ENCODE results near the gene EGLN2.
"Not testable (repeated sequence)": the region's sequence is repeated elsewhere in the genome, so short reads cannot be mapped to it uniquely, and the experiment has no call there.

The EGLN2 gene

DNA sequence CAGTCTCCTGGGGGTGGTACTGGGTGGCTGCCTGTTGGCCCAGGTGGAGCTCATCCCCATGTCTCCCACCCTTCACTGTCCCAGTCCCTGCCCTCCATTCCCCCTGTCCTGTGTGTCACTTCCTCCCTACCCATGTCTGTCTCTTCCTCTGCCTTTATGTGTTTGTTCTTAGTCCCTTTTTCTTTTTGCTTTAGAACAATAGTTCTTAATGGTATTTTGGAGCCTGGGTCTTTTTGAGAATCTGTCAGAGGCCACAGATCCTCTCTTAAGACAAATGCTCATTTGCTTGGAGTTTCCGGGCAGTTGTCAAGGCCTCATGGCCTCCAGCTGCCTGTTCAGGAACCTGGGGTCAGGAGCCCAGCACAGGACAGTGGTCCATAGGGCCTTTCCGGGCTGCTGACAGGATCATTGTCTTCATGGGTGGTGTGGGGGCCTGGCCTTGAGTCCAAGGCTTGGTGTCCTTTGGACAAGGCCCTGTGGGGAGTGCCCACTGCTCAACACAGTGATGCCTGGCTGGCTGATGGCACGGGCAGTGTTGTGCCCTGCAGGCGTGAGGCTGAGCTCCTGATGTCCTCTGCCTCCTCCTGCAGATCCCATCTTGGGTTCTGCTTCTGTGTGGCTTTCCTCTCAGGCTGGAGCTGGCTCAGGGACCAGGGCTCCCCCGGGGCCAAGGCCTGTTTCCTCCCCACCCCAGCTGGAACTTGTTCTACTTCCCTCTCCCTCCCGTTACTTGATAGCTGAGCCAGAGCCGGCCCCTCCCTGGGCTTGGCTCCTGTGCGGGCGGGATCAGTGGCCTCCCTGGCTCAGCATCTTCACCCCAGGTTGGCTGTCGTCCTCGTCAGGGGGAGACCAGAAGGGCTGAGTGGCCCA, 3.5 kb downstream of the EGLN2 start:
- DNase-seq = no peak

DNA sequence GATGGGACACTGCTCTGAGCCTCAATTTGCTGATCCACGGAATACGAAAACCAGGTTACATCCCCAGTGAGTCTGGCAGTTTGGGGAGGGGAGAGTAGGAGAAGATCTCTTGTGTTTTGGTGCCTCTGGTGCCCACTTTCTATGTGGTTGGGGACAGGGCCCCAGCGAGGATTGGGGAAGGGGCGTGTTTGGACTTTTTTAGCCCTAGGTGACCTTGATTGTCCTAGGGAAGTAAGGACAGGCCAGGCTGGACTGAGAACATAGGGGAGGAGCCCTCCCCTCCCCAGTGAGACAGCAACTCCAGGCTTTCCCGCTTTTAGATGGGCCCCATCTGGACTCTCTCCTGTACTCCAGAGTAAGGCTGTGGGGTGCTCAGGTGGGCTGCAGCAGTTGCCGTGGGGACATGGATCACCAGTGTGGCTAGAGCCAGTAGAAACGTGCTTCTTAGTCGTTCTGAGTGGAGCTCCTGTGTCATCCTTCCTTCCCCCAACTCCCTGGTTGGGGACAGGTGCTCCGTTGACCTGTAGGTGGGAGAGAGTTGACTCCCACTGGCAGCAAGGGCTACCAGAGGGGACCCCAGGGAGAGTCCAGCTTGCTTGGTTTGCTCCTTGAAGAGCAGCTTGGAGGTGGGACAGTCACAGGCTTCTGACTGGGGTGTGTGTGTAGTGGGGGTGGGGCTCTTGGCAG, 4.3 kb downstream of the EGLN2 start:
- no peak for DNase-seq

DNA sequence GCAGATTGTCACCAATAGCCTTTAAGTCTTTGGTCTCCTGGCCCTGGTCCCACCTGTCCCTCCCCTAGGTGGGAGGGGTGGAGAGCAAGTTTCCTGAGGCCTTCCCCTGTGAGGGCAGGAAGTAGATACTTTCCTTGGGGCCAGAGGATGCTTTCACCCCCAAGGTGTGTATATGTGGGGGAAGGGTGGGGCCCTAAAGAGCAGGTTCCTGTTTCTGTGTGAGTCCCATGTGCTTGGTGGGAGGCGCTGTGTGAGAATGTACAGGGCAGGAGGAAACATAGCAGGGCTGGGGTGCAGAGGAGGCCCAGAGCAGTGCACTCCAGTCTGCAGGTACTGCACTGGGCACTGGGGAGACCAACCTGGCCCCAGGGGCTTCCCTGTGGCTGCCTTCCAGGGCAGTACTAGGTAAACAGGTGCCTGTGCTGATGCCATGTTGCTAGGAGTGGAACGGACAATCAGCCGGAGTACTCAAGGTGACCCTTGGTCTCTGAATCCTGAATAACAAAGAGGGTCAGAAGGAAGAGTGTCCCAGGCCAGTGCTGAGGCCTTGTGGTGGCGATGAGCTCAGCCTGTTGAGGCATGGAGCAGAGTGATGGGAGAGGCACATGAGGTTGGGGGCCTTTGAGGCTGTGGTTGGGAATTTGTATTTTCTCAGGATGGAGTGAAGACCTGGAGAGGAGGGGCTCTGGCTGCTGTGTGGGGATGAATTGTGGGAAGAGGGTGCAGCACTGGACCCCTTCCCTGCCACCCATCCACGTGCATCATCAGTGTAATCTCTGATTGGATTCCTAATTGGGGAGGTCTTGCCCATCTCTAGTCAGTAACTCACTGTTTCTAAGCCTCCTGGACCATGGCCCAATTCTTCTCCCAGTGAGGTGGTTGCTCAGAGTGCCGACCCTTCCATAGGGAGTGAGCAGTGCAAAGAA, 5.1 kb downstream of the EGLN2 start:
- DNase-seq = no peak

DNA sequence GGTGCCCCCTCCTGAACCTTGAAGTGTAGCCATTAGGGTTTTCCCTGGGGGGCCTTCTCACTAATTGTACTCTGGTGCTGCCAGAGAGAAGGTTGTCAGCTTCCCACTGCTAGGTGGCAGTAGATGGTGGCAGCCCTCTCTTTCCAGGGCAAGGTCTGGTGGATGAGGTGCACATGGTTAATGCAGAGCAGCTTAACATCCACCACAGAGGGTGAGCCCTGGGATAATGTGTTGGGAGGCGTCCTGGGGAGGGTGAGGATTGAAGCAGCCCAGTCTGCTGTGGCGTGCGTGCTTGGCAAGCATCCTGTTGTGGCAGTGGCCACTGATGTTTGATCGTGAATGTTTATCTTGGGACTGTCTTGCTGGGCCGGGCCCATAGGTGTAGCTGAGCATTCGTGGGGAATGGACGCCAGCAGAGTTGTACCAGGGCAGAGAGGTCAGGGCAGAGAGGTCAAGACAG, 5.8 kb downstream of the EGLN2 start:
- no peak for DNase-seq

DNA sequence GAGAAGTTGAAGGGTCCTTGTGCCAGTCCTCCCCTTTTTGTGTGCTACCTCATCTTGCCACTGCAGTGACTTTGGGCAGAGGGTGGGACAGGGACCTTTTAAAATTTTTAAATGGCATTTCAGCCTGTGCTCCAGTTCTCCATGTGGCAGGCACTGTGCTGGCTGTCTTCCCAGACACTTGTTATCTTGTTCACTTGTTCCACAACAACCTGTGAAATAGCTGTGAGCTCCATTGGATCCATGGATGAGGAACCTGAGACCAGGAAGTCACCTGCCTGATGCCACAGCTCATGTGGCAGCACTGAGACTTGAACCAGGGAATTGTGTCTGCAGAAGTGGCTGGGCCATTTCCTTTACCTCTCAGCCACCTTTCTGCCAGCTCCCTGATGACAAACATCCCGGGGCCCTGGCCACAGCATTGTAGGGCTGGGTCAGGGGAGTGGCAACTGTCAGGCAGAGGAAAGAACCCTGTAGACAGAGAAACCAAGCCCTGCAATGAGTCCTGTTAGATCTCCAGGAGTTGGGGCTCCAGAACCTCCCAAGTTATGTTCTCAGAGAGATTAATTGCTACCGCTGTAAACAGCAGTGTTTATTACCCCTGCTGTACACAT, 6.4 kb downstream of the EGLN2 start:
- no peak for DNase-seq

DNA sequence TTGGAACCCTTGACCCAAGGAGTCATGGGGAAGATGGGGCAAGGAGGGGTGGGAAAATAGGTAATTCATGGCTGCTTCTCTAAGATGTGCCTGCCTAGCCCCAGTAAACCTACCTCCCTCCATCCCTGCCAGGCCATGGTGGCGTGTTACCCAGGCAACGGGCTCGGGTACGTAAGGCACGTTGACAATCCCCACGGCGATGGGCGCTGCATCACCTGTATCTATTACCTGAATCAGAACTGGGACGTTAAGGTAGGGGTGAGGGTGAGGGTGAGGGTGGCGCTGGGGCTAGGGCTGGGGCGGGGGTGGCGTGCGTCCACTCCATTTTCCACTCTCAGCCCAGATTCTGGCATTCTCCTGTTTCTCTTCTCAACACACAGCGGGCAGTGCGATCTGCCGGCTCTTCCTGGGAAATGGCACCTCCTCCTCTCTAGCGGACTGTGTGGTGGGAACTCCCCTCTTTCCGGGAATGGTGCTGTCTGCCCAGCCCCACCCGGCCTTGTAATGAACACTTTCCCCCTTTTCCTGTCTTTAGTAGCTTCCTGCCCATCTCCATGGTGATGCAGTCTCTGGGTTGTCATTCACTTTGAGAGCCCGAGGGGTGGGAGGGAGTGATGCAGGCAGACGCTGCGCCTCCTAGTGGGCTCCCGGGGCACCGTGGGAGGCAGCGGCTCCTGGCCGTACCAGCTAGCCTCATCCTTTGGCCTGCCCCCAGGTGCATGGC, 7.6 kb downstream of the EGLN2 start:
- DNase-seq = no peak

DNA sequence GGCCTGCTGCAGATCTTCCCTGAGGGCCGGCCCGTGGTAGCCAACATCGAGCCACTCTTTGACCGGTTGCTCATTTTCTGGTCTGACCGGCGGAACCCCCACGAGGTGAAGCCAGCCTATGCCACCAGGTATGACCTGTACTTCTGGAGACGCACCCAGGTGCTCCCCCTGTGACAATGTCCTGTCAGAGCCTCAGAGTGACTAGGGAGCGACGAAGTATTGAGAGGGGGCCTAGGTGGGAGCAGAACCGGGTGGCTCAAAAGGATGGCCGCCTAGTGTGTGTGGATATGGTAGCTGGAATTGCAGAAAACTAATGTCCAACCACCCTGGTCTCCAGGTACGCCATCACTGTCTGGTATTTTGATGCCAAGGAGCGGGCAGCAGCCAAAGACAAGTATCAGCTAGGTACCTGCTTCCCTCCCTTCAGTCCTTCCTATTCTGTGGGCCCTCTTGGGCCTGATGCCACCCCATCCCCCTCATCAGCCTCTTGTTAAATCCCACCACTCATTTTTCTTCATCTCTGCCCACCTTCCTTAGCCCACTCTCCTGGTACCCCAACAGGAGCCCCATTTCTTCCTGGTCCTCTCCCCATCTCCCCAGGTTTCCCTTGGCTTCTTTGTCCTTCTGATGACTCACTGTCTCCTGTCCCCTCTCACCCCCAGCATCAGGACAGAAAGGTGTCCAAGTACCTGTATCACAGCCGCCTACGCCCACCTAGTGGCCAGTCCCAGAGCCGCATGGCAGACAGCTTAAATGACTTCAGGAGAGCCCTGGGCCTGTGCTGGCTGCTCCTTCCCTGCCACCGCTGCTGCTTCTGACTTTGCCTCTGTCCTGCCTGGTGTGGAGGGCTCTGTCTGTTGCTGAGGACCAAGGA, 8.4 kb downstream of the EGLN2 start:
- DNase-seq = no peak

DNA sequence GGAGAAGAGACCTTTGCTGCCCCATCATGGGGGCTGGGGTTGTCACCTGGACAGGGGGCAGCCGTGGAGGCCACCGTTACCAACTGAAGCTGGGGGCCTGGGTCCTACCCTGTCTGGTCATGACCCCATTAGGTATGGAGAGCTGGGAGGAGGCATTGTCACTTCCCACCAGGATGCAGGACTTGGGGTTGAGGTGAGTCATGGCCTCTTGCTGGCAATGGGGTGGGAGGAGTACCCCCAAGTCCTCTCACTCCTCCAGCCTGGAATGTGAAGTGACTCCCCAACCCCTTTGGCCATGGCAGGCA, 9.0 kb downstream of the EGLN2 start:
- DNase-seq = no peak

DNA sequence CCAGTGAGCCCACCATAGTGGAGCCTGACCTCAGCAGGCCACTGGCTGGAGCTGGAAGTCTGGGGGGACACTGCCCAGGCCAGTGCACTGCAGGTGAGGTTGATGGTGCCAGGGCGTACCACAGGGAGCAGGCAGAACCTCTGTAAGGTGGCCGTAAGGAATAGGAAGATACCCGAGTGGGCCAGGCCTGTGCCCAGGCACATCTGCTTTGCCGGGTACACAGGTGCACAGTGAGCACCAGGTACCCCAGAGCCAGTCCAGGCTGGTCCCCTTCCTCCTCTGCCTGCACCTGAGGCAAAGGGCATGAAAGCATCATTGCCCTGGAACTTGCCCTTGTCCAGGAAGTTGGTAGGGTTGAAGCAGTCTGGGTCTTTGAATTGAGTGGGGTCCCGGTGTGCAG, 9.5 kb downstream of the EGLN2 start:
- no peak for DNase-seq

DNA sequence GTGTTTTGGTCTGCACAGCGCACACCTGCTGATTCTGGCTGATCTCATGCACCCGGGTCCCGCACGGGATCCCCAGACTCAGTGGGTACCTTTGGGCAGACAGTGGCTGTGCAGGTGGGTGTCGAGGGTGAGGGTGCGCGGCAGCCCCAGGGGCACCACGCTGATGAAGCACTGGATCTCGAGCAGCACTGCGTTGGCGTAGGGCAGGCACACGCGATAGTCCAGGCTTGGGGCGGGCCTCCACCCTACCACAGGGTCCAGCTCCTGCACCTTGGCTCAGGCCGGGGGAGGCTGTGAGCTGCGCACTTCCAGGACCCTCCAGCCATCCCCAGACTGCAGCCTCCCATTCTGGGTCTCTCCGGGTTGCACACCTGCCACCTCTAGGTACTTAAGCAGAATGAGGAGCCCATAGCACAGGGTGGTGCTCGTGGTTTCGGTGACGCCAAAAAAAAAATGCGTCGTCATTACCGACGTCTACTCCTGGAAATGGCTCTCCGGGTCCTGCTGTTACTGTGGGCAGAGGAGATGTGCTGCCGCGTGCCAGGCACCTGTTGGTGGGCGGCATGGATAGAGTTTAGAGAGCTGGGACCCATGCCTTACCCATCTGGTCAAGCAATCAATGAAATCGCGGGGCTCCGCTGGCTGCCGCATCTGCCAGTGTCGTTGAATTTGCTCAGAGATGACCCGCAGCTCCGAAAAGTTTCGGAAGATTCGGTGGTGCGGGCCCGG, 10.5 kb downstream of the EGLN2 start:
- DNase-seq = no peak

DNA sequence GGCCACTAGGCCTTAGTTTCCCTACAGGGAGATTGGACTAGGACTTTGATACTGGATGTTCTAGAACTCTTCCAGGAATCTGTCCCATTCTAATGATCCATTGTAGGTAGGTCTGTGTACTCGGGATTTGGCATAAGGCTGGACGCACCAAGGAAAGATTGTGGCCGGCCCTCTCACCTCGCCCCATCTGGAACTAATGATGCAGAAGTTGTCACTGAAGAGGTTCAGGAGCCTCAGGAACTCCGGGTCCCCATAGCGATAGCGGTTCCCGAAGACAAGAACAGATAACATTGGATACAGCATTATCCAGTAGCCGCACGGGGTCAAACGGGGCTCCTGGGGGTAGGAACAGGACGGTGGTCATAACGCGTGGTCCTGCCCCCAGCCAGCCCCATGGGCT, 11.2 kb downstream of the EGLN2 start:
- no peak for DNase-seq

DNA sequence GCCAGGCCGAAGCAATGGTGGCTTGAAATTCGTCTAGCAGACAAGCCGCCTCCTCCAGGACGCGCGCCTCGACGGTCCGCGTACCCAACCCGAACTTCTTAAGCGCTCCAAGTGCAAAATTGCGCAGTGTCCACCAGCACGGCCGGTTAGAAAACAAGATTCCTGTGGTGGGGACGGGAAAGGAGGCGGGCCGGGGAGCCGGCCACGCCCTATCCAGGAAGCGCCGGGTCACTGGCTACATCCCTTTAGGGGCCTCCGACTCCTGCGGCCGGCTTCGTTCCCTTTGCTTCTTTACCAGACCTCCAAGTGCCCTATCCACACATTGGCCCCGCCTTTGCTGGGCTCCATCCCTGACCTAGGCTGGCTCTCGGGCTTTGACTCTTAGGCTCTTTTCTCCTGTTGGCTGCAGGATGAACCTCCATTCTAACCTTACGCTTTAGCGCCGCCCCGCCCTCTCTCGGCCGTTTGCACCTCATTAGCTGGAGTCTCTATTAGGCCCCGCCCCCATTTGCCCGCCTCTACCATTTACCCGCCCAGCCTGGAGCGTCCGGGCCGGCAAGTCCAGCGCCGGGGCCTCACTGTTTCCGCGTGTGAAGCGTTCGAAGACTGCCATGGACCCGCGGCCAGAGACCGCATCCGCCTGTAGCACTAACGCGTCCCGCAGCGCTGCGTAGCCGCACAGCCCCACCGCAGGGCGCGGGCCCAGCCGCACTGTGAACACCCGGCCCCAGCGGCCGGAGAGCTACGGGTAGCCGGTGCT, 11.8 kb downstream of the EGLN2 start:
- not testable (repeated sequence) for DNase-seq

DNA sequence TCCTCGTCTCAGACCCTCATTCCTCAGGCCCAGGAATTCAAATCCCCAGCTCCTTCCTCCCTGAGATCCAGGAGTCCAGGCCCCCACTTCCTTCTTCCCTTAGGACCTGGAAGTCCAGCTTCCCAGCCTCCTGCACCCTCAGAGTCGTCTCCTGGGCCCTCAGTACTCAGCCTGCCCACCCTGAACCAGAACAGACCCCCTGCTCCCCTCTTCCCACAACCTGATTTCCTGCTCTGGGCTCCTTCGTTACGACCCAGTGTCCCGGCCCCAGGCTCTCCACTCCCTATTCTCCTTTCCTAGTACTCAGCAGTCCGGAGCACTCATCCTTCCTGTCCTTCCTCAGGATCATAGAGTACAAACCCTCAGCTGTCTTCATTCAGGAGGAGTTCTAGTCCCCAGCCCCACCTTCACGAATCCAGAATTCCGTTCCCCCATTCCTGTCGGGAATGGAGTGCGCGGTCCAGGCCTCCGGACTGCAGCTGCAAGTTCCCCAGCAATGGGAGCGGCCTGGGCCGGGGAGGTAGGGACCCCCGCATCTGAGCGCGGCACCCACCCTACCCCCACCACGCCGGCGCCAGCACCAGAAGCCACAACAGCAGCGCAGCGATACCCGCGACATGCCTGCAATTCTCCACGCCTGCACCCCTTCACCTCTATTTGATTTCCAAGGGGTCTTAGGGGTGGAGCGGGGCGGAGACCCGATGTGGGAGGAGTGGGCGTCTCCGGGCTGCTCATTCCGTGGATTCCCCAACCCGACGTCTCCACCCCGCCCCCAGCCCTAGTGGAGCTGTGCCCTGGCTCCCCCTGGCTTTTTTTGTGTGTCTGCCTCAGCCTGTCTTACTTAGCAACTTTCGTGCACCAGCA, 12.7 kb downstream of the EGLN2 start:
- no peak for DNase-seq

DNA sequence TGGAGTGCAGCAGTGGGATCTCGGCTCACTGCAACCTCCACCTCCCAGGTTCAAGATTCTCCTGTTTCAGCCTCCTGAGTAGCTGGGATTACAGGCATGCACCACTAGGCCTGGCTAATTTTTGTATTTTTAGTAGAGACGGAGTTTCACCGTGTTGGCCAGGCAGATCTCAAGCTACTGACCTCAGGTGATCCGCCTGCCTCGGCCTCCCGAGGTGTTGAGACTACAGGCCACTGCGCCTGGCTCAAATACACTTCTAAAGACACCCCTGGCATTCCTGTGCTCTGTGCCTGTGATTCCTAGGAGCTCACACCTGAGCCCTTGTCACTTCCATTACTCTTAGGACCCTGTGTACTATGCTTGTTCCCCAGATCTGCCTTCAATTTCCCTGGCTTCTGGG, 13.6 kb downstream of the EGLN2 start:
- DNase-seq = not testable (repeated sequence)

DNA sequence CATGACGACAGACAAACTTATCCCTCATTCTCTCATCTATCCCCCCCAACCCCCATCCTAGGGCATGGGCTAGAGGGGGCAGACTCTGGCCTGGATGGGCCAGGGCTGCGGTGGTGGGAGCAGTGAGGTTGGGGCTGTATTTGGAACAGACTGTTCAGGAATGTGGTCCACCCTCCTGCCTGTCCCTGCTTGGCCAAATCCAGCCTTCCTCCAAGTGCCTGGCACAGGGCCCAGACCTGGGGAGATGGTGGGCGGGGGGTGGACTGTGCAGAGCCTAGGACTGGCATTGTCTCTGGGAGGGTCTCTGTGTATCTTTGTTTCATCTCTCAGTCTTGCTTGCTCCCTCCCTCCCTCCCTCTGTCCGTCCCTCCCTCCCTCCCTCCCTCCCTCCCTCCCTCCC, 14.2 kb downstream of the EGLN2 start:
- no peak for DNase-seq

DNA sequence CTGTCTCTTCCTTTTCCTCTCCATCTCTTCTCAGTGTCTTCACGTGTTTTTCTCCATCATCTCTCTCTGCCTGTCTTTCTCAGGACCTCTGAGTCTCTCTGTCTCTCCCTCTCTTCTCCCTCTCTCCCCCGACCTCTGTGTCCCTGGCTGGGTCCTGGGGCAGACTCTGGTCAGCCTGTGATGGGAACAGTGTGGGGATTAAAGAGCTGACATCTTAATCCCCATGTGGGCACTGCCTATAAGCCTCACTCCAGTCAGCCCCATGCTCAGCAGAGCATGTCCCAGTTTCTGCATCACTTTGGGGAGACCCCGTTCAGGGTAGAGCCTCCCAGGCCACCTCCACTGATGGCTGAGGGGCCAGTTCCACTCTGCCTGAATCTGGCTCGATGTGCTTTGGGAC, 16.2 kb downstream of the EGLN2 start:
- no peak for DNase-seq

DNA sequence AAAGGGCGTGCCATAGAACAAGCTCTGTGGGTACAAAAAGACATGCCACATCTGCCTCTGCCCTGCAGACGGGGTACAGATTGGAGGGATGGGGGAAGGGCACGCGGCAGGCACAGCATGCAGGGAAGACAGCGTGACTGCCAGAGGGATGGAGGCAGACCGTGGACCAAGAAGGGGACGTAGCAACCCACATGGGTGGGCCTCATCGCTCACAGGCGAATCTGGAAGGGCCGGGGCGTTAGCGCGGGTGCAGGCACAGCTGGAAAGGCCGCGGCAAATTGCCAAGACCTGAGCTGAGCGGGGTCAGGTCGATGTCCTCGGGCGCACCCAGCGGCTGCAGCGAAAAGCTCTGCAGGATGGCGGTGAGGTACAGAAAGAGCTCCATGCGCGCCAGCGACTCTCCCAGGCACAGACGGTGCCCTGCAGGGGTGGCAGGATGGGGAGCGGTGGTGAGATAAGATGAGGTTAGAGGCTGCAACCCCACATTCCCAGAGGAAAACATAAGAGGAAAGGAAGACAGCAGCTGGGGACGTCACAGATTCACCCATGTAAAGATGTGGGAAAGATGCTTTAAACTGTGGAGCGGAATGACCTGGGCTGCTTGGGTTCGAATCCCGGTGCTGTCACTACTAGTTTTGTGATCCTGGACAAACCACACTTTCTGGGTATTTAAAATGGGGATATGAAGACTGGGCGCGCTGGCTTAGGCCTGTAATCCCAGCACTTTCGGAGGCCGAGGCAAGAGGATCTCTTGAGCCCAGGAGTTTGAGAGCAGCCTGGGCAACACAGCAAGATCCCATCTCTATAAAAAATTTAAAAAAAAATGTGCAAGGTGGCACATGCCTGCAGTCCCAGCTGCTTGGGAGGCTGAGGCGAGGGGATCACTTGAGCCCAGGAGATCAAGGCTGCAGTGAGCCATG, 19.7 kb downstream of the EGLN2 start:
- DNase-seq = not testable (repeated sequence)
